ENCODE measurements around the gene NBEA. TPM values are rescaled to one million over a fixed set of nuclear protein-coding genes. Genes with fewer than 3 reads are reported as not detected.

NBEA gene
- total RNA-seq, 2 donors from 2014 or later, result 7.7 to 10.2 TPM

GRCh38 chr13:35593651-35594050 lies 651.6 kb downstream of the NBEA start:
- no peak overlapping the region for H3K27ac ChIP-seq
- no peaks in the 10 kb centered on the region for H3K36me3 ChIP-seq
- no peaks in the 10 kb centered on the region for H3K27me3 ChIP-seq (replicated peaks; ENCODE audit: insufficient read depth)
- no peak overlapping the region for H3K4me3 ChIP-seq
- no peak for TF ChIP-seq CTCF (IDR thresholded peaks at IDR 0.05)
- H3K9me3 ChIP-seq, result no peaks in the 10 kb centered on the region
- ATAC-seq (ENCODE audit: insufficient number of reproducible peaks, low FRiP score, low read depth) (no peak), DNase-seq (ENCODE audit: low spot score) (no peak)
- H3K4me1 ChIP-seq (ENCODE audit: control insufficient read depth in 1 of 2, low read depth in 2 of 2), result peaks cover 4 to 7% of the 10 kb centered on the region in 2 donors

GRCh38 chr13:35594096-35594495 lies 652.0 kb downstream of the NBEA start:
- TF ChIP-seq CTCF (IDR thresholded peaks at IDR 0.05), result no peak
- Histone ChIP-seq H3K4me1 (ENCODE audit: control insufficient read depth in 1 of 2, low read depth in 2 of 2) (peaks cover 8 to 11% of the 10 kb centered on the region in 2 donors), H3K4me3 (no peak overlapping the region), H3K27ac (no peak overlapping the region), H3K9me3 (no peaks in the 10 kb centered on the region), H3K27me3 (replicated peaks; ENCODE audit: insufficient read depth) (no peaks in the 10 kb centered on the region), H3K36me3 (no peaks in the 10 kb centered on the region)
- DNase-seq (ENCODE audit: low spot score) (no peak), ATAC-seq (ENCODE audit: insufficient number of reproducible peaks, low FRiP score, low read depth) (no peak)

GRCh38 chr13:35595181-35595580 lies 653.1 kb downstream of the NBEA start:
- no peaks in the 10 kb centered on the region for H3K9me3 ChIP-seq
- DNase-seq (ENCODE audit: low spot score), result no peak
- ATAC-seq (ENCODE audit: insufficient number of reproducible peaks, low FRiP score, low read depth), result no peak

GRCh38 chr13:35596321-35597030 lies 654.4 kb downstream of the NBEA start:
- Histone ChIP-seq H3K27ac (no peak overlapping the region), H3K4me1 (ENCODE audit: control insufficient read depth in 1 of 2, low read depth in 2 of 2) (peaks cover 13 to 16% of the 10 kb centered on the region in 2 donors), H3K9me3 (no peaks in the 10 kb centered on the region), H3K27me3 (replicated peaks; ENCODE audit: insufficient read depth) (no peaks in the 10 kb centered on the region), H3K4me3 (no peak overlapping the region), H3K36me3 (no peaks in the 10 kb centered on the region)
- ATAC-seq (ENCODE audit: insufficient number of reproducible peaks, low FRiP score, low read depth), result no peak
- no peak for TF ChIP-seq CTCF (IDR thresholded peaks at IDR 0.05)
- DNase-seq (ENCODE audit: low spot score), result no peak

More at GRCh38 chr13:35595181-35595580, 653.1 kb downstream of the NBEA start:
- H3K27ac ChIP-seq, result no peak overlapping the region
- no peak for TF ChIP-seq CTCF (IDR thresholded peaks at IDR 0.05)
- no peak overlapping the region for H3K4me3 ChIP-seq
- peaks cover 13 to 16% of the 10 kb centered on the region in 2 donors for H3K4me1 ChIP-seq (ENCODE audit: control insufficient read depth in 1 of 2, low read depth in 2 of 2)
- H3K27me3 ChIP-seq (replicated peaks; ENCODE audit: insufficient read depth), result no peaks in the 10 kb centered on the region
- H3K36me3 ChIP-seq, result no peaks in the 10 kb centered on the region

GRCh38 chr13:35597451-35597850 lies 655.4 kb downstream of the NBEA start:
- no peak overlapping the region for H3K4me3 ChIP-seq
- H3K4me1 ChIP-seq (ENCODE audit: control insufficient read depth in 1 of 2, low read depth in 2 of 2), result peaks cover 13 to 16% of the 10 kb centered on the region in 2 donors
- no peak for TF ChIP-seq CTCF (IDR thresholded peaks at IDR 0.05)
- DNase-seq (ENCODE audit: low spot score), result no peak
- H3K27me3 ChIP-seq (replicated peaks; ENCODE audit: insufficient read depth), result no peaks in the 10 kb centered on the region
- ATAC-seq (ENCODE audit: insufficient number of reproducible peaks, low FRiP score, low read depth), result no peak
- no peaks in the 10 kb centered on the region for H3K36me3 ChIP-seq
- H3K9me3 ChIP-seq, result no peaks in the 10 kb centered on the region
- H3K27ac ChIP-seq, result no peak overlapping the region

Data from thoracic aorta (tissue), 2 donors.